HepG2 (cell line): Measurements from ENCODE around the gene SLC6A6. TPM values are rescaled to one million over a fixed set of nuclear protein-coding genes. Genes with fewer than 3 reads are reported as not detected.
A peak's percentile ranks its signal among the peaks of the same experiment; 100 is the strongest.

Experiments used
- HNRNPUL1 ChIP-seq: fragments of 200-400 bp; formaldehyde crosslinking; IDR thresholded peaks from 2 replicates; pipeline ENCODE4 v1.6.1; 2017; ENCODE audit warnings: low read depth, mild to moderate bottlenecking, low read length, moderate library complexity
- IRX3 ChIP-seq: sonication (generic); formaldehyde crosslinking; IDR thresholded peaks from 2 replicates; pipeline ENCODE4 v1.8.1; 2023; ENCODE audit warnings: mild to moderate bottlenecking, low read depth, missing genetic modification reagents, borderline replicate concordance
- KDM3A ChIP-seq: IDR thresholded peaks from 2 replicates; pipeline ENCODE4 v1.6.1; 2018; ENCODE audit warnings: low read depth, missing compliant biosample characterization
- KLF9 ChIP-seq: IDR thresholded peaks from 2 replicates; pipeline ENCODE4 v1.6.1; 2016; ENCODE audit warnings: low read depth
- MED13 ChIP-seq: sonication (generic); formaldehyde crosslinking; IDR thresholded peaks from 2 replicates; pipeline ENCODE4 v1.5.0; 2020; ENCODE audit warnings: missing genetic modification reagents
- MED8 ChIP-seq: sonication (generic); formaldehyde crosslinking; IDR thresholded peaks from 2 replicates; pipeline ENCODE4 v1.8.1; 2023; ENCODE audit warnings: mild to moderate bottlenecking, missing genetic modification reagents; ENCODE audit not compliant: insufficient replicate concordance
- NPAS2 ChIP-seq: sonication (generic); formaldehyde crosslinking; IDR thresholded peaks from 2 replicates; pipeline ENCODE4 v1.8.0; 2022; ENCODE audit warnings: mild to moderate bottlenecking, missing genetic modification reagents, borderline replicate concordance
- PAF1 ChIP-seq: IDR thresholded peaks from 2 replicates; pipeline ENCODE4 v1.6.1; 2016; ENCODE audit warnings: missing genetic modification reagents, missing compliant biosample characterization
- POLR2AphosphoS5 ChIP-seq: IDR thresholded peaks from 2 replicates; pipeline ENCODE4 v1.6.1; 2012; ENCODE audit warnings: low read depth, low read length
- ZBTB21 ChIP-seq: sonication (generic); formaldehyde crosslinking; IDR thresholded peaks from 2 replicates; pipeline ENCODE4 v1.4.0; 2020; ENCODE audit warnings: missing genetic modification reagents
- ZBTB42 ChIP-seq: sonication (generic); formaldehyde crosslinking; IDR thresholded peaks from 2 replicates; pipeline ENCODE4 v1.5.0; 2020; ENCODE audit warnings: mild to moderate bottlenecking, missing genetic modification reagents
- ZNF143 ChIP-seq: sonication (generic); formaldehyde crosslinking; IDR thresholded peaks from 2 replicates; pipeline ENCODE4 v1.4.0; 2020; ENCODE audit warnings: missing genetic modification reagents
- ZNF224 ChIP-seq: sonication (generic); formaldehyde crosslinking; IDR thresholded peaks from 2 replicates; pipeline ENCODE4 v1.5.0; 2020; ENCODE audit warnings: mild to moderate bottlenecking, missing genetic modification reagents
- ZNF292 ChIP-seq: sonication (generic); formaldehyde crosslinking; IDR thresholded peaks from 2 replicates; pipeline ENCODE4 v1.8.1; 2022; ENCODE audit warnings: mild to moderate bottlenecking, low read depth, missing genetic modification reagents, borderline replicate concordance
- ZNF564 ChIP-seq: sonication (generic); formaldehyde crosslinking; IDR thresholded peaks from 2 replicates; pipeline ENCODE4 v1.8.1; 2023; ENCODE audit warnings: mild to moderate bottlenecking, missing genetic modification reagents
- ZNF747 ChIP-seq: sonication (generic); formaldehyde crosslinking; IDR thresholded peaks from 2 replicates; pipeline ENCODE4 v1.8.1; 2023; ENCODE audit warnings: missing genetic modification reagents, mild to moderate bottlenecking, borderline replicate concordance
- ZNF841 ChIP-seq: sonication (generic); formaldehyde crosslinking; IDR thresholded peaks from 2 replicates; pipeline ENCODE4 v1.8.1; 2023; ENCODE audit warnings: missing genetic modification reagents, borderline replicate concordance
- ZNF878 ChIP-seq: sonication (generic); formaldehyde crosslinking; IDR thresholded peaks from 2 replicates; pipeline ENCODE4 v1.8.1; 2023; ENCODE audit warnings: mild to moderate bottlenecking, missing genetic modification reagents, moderate library complexity
- polyA plus RNA-seq, 8 experiments: library from polyadenylated mRNA; depleted of rRNA in 3 of 8; stranded (reverse) in 7 of 8; unstranded in 1 of 8; fragments of >200 nt; fragmentation: Illumina TruSeq in 4 of 8; extraction: Trizol in 4 of 8; gene quantifications; 2 replicates each; pipeline versions ENCODE4 v1.2.1 to v1.2.3, GENCODE V29; 2011 to 2016; ENCODE audit warnings: low read depth in 4 of 8, missing spikeins in 1 of 8, mixed read lengths in 1 of 8; ENCODE audit not compliant: insufficient read depth in 1 of 8
- total RNA-seq, 5 experiments: library from RNA; depleted of rRNA; stranded (reverse); fragments of >200 nt; fragmentation: Illumina TruSeq; extraction: Trizol; gene quantifications; 2 replicates each; pipeline ENCODE4 v1.2.3, GENCODE V29; 2016; ENCODE audit warnings: low read depth in 1 of 5
- TF ChIP-seq, protein P1 (sequence below): sonication (generic); formaldehyde crosslinking; IDR thresholded peaks from 2 replicates; pipeline ENCODE4 v1.5.1; 2020; ENCODE audit warnings: missing genetic modification reagents, mild to moderate bottlenecking, borderline replicate concordance
- TF ChIP-seq, protein P2 (sequence below): sonication (generic); formaldehyde crosslinking; IDR thresholded peaks from 2 replicates; pipeline ENCODE4 v1.8.1; 2023; ENCODE audit warnings: mild to moderate bottlenecking, inconsistent platforms, moderate library complexity, missing genetic modification reagents, borderline replicate concordance
- TF ChIP-seq, protein P3 (sequence below): IDR thresholded peaks from 2 replicates; pipeline ENCODE4 v1.6.1; 2016; ENCODE audit warnings: missing genetic modification reagents, missing compliant biosample characterization
- TF ChIP-seq, protein P4 (sequence below): sonication (generic); formaldehyde crosslinking; conservative IDR thresholded peaks from 2 replicates; pipeline ENCODE4 v1.8.0; 2022; ENCODE audit warnings: low read depth, missing genetic modification reagents
- TF ChIP-seq, protein P5 (sequence below): sonication (generic); formaldehyde crosslinking; IDR thresholded peaks from 2 replicates; pipeline ENCODE4 v1.9.0; 2021; ENCODE audit warnings: missing genetic modification reagents, borderline replicate concordance
- TF ChIP-seq, protein P6 (sequence below): IDR thresholded peaks from 2 replicates; pipeline ENCODE4 v1.6.1; 2016; ENCODE audit warnings: control low read depth

SLC6A6 gene
- total and polyA plus RNA-seq, 2 of the 13 experiments (the other 11 are each of a cell fraction or from before 2014, with no cell fraction given): 14.1 to 20.7 TPM

DNA sequence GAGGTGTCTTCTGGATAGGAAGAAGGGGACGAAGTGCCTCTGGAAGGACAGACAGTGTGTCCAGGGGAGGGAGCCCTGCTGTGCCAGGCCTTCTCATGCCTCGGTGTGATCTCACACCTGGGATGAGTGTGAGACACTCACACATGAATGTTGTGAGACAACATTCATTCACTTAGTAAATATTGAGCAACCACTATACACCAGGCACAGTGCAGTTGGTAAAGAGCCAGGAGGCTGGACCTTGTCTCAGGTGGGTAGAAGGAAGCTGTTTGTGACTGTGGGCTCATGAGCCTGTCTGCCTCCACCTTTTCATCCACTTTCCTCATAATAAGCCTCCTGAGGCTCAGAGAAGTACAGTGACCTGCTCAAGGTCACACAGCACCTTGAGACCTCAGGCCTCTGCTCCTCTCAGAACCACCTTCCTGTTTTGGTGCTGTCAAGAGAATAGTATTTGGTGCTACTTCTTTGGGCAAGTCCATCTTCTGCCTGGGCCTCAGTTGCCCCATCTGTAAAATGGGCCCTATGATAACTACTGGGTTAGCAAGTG lies 20.9 kb downstream of the SLC6A6 start (continued):
- TF ChIP-seq, protein P1, sequence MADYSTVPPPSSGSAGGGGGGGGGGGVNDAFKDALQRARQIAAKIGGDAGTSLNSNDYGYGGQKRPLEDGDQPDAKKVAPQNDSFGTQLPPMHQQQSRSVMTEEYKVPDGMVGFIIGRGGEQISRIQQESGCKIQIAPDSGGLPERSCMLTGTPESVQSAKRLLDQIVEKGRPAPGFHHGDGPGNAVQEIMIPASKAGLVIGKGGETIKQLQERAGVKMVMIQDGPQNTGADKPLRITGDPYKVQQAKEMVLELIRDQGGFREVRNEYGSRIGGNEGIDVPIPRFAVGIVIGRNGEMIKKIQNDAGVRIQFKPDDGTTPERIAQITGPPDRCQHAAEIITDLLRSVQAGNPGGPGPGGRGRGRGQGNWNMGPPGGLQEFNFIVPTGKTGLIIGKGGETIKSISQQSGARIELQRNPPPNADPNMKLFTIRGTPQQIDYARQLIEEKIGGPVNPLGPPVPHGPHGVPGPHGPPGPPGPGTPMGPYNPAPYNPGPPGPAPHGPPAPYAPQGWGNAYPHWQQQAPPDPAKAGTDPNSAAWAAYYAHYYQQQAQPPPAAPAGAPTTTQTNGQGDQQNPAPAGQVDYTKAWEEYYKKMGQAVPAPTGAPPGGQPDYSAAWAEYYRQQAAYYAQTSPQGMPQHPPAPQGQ: no peak
- no peak for TF ChIP-seq ZNF841 (CRISPR knock-in tag)
- TF ChIP-seq POLR2AphosphoS5: no peak
- TF ChIP-seq ZNF878 (CRISPR knock-in tag): no peak
- no peak for TF ChIP-seq ZNF143 (CRISPR knock-in tag)
- TF ChIP-seq MED8: no peak
- no peak for TF ChIP-seq IRX3 (CRISPR knock-in tag)
- TF ChIP-seq KLF9: no peak
- TF ChIP-seq, protein P2, sequence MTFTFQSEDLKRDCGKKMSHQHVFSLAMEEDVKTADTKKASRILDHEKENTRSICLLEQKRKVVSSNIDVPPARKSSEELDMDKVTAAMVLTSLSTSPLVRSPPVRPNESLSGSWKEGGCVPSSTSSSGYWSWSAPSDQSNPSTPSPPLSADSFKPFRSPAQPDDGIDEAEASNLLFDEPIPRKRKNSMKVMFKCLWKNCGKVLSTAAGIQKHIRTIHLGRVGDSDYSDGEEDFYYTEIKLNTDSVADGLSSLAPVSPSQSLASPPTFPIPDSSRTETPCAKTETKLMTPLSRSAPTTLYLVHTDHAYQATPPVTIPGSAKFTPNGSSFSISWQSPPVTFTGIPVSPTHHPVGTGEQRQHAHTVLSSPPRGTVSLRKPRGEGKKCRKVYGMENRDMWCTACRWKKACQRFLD: no peak
- TF ChIP-seq HNRNPUL1: no peak
- TF ChIP-seq, protein P3, sequence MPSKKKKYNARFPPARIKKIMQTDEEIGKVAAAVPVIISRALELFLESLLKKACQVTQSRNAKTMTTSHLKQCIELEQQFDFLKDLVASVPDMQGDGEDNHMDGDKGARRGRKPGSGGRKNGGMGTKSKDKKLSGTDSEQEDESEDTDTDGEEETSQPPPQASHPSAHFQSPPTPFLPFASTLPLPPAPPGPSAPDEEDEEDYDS (CRISPR knock-in tag): 0 out of 2 replicates have a peak, but pooled peaks have one; percentile 26
- no peak for TF ChIP-seq ZNF747
- TF ChIP-seq, protein P4, sequence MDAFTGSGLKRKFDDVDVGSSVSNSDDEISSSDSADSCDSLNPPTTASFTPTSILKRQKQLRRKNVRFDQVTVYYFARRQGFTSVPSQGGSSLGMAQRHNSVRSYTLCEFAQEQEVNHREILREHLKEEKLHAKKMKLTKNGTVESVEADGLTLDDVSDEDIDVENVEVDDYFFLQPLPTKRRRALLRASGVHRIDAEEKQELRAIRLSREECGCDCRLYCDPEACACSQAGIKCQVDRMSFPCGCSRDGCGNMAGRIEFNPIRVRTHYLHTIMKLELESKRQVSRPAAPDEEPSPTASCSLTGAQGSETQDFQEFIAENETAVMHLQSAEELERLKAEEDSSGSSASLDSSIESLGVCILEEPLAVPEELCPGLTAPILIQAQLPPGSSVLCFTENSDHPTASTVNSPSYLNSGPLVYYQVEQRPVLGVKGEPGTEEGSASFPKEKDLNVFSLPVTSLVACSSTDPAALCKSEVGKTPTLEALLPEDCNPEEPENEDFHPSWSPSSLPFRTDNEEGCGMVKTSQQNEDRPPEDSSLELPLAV: no peak
- no peak for TF ChIP-seq MED13 (CRISPR knock-in tag)
- TF ChIP-seq NPAS2: no peak
- no peak for TF ChIP-seq PAF1 (CRISPR knock-in tag)
- TF ChIP-seq ZNF292 (CRISPR knock-in tag): peak; percentile 34; the same call in 1 of the 2 replicates
- TF ChIP-seq, protein P5, sequence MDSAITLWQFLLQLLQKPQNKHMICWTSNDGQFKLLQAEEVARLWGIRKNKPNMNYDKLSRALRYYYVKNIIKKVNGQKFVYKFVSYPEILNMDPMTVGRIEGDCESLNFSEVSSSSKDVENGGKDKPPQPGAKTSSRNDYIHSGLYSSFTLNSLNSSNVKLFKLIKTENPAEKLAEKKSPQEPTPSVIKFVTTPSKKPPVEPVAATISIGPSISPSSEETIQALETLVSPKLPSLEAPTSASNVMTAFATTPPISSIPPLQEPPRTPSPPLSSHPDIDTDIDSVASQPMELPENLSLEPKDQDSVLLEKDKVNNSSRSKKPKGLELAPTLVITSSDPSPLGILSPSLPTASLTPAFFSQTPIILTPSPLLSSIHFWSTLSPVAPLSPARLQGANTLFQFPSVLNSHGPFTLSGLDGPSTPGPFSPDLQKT (CRISPR knock-in tag): no peak
- no peak for TF ChIP-seq ZBTB42 (CRISPR knock-in tag)
- TF ChIP-seq, protein P6, sequence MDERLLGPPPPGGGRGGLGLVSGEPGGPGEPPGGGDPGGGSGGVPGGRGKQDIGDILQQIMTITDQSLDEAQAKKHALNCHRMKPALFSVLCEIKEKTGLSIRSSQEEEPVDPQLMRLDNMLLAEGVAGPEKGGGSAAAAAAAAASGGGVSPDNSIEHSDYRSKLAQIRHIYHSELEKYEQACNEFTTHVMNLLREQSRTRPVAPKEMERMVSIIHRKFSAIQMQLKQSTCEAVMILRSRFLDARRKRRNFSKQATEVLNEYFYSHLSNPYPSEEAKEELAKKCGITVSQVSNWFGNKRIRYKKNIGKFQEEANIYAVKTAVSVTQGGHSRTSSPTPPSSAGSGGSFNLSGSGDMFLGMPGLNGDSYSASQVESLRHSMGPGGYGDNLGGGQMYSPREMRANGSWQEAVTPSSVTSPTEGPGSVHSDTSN (CRISPR knock-in tag): no peak
- no peak; the same call in 1 of the 2 replicates for TF ChIP-seq ZBTB21
- TF ChIP-seq ZNF224: no peak
- no peak for TF ChIP-seq ZNF564 (CRISPR knock-in tag)
- TF ChIP-seq KDM3A (CRISPR knock-in tag): no peak
